ENCODE measurements around the gene GPC5.
A peak's percentile ranks its signal among the peaks of the same experiment; 100 is the strongest.

The GPC5 gene

DNA sequence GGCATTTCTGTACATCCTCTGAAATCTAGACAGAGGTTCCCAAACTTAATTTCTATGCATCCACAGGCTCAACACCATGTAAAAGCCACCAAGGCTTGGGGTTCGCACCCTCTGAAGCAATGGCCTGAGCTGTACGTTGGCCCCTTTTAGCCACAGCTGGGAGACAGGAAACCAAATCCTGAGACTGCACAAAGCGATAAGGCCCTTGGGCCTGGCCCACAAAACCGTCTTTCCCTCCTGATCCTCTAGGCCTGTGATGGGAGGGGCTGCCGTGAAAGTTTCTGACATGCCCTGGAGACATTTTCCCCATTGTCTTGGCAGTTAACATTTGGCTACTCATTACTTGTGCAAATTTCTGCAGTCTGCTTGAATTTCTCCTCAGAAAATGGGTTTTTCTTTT lies 766.4 kb downstream of the GPC5 start:
- no peak for DNase-seq (ENCODE audit: low spot score)

GRCh38 chr13:92172191-92172590 lies 773.8 kb downstream of the GPC5 start:
- DNase-seq (ENCODE audit: low spot score) = no peak

DNA sequence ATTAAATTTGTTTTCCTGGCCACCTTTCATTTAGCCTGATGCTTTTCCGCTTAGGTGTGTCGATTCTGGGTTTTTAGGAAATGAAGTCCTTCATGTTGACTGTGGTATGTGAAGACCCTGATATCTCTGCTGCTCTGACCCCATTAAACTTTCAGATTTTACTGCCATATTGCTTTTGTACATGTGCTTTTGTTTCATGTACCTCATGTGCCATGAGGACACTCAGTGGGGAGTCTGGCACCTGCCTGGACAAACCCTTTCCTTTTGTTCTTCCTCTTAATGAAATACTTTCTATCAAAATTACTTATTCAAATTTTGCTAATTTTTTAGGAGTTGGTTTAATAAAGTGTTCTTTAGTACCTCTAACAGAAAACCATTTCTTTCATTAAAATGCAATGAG lies 774.8 kb downstream of the GPC5 start:
- no peak for DNase-seq (ENCODE audit: low spot score)

GRCh38 chr13:92175330-92175729 lies 776.9 kb downstream of the GPC5 start:
- DNase-seq (ENCODE audit: low spot score) = peak; percentile 33

DNA sequence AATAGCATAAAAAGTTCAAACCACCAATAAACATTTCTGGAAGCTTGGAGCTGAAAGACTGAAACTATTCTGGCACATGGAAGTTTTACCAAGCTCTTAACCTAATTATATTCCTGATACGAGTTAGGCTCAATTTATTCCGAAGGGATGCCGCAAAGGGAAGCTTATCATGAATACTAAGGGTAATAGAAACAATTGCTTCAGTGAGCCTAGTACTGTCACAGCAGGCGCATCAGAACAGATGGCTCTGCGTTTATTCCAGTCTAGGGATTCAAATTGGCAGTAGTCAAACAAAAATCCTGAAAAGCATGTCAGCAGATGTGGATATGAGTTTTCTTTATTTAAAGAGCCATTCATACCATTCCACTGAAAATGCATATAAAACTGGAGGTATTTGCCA lies 779.5 kb downstream of the GPC5 start:
- DNase-seq (ENCODE audit: low spot score) = no peak

DNA sequence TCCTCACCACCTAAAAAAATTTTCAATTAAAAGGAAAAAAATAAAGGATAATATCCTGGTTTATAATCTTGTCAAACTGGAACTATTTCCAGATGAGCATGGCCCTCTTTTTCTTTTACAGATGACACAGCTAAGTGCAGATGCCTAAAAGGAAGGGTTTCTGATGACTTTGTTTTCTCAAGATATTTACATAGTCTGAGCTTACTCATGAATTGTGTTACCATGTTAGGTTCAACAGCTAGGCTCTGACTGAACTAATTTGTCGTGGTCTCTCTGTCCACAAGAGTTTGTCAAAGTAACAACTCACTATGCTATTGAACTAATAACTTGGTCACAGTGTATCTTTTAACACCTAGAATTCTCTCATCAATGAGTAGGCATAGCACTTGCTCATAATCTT lies 780.8 kb downstream of the GPC5 start:
- DNase-seq (ENCODE audit: low spot score) = no peak

GRCh38 chr13:92187378-92187989 lies 789.1 kb downstream of the GPC5 start:
- DNase-seq (ENCODE audit: low spot score) = peak; percentile 46

DNA sequence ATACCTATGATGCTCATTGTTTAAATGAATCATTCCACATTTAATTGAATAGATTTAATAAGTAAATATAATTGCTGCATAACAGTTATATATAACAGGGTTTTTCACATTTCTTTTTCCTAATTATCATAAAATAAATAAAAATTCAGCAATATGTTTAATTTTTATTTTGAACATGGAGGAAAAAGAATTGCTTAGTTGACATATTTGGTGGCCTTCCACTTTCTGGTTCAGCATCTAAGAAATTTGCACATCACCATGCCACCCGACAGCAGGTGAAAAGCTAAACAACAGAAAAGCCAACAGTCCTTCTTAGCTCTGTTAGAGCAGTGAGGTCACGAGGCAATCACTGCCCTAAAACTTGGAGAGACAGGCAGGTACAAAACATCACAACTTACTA lies 790.2 kb downstream of the GPC5 start:
- DNase-seq (ENCODE audit: low spot score) = no peak

- DNase-seq (ENCODE audit: low spot score) = no peak
Measured at GRCh38 chr13:92196591-92197256, 798.3 kb downstream of the GPC5 start.

DNA sequence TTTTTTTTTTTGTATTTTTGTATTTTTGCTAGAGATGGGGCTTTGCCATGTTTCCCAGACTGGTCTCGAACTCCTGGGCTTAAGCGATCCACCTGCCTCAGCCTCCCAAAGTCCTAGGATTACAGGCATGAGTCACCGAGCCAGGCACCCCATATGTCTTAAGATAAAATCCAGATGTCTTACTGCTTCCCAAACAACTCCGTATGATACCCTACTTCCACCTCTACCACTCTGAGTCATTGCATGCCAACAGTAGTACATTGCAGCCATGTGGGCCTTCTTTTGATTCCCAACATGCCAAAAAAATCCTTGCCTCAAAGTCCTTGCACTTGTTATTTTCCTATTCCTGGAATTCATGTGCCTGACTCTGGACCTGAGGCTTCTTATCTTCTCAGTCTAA lies 799.2 kb downstream of the GPC5 start:
- DNase-seq (ENCODE audit: low spot score) = no peak

DNA sequence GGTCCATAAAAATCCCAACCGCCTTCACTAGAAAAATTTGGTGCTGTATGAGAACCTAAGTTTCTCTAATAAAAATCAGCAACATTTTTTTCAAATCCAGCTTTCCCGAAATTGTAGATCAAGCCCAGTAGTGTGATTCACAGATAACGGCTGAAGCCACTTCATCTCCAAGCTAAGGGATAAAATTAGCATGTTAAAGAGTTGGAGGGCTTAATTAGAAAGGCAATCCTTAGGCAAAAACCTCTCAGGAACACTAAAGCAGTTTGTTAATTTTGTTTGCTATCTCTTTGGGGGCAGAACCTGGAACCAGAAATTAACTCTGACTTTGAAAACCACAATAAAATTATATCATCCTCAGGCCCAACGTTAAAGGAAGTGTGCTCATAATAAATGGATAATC lies 820.2 kb downstream of the GPC5 start:
- no peak for DNase-seq (ENCODE audit: low spot score)

DNA sequence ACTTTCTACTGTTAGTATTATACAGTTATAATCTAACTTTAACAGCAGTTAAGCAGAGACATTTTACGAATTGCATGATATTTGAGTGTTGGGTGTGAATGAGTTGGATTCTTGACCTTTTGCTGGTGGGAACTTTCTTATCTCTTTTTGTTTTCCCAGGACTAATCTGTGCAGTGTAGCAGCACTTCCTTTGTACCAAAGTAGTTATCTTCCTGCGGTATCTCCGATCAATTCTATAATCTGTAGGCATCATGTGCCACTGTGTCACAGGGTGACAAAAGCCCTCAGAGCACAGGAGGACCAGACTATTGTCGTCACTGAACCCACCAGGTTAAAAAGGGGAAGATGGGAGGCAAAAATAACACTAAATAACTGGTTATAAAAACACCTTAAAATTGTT lies 823.5 kb downstream of the GPC5 start:
- no peak for DNase-seq (ENCODE audit: low spot score)

DNA sequence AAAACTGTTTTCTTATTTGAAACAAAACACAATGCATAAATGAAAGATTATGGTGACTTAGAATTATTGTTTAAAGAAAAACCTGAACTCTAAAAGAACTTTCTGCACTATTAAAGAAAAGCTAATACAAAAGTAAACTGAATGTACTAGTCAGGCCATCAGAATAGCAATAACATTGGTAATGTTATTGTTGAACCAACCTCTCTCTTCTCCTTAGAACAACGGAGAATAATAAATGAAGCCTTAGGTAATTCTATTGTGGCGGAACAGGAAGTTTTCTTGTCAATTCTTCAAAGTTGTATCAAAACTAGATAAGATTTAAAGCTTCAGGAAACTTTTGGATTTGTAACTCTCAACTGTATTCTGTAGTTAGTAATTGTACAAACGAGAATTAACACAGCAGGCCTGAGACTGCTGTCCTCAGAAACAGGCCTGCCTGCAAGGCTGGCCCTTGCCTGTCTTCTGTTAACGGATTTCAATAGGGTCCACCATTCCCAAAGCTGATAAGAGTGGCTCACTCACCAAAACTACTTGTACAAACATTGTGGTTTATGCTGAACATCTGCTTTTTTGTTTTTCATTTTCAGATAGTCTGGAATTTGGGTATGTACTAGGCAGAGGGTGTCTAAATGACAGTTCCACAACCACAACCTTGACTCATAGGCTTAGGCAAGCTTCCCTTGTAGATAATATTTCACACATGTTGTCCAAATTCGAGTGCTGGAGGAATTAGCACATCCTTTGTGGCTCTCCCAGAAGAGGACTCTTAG lies 825.8 kb downstream of the GPC5 start:
- peak; percentile 2 for DNase-seq (ENCODE audit: low spot score)

- DNase-seq (ENCODE audit: low spot score) = no peak
Measured at GRCh38 chr13:92224825-92225224, 826.4 kb downstream of the GPC5 start.

GRCh38 chr13:92225861-92226260 lies 827.4 kb downstream of the GPC5 start:
- DNase-seq (ENCODE audit: low spot score) = no peak

DNA sequence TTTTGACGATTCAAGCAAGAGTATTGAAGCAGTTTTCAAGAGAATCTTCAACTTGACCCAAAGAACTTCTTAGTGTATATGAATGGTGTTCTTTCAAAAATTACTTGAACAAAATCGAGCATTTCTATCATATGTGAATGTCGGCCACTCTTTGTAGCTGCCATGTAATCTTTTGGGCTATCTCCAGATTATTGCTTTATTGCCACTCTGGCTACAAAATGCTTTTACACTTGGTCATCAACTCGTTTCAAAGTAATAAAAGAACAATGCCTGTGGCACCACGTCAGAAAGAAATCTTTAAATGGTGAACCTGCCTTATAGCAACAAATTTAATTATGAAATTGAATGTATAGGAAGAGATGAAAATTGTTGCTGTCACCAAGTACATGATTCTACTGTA lies 834.5 kb downstream of the GPC5 start:
- no peak for DNase-seq (ENCODE audit: low spot score)

DNA sequence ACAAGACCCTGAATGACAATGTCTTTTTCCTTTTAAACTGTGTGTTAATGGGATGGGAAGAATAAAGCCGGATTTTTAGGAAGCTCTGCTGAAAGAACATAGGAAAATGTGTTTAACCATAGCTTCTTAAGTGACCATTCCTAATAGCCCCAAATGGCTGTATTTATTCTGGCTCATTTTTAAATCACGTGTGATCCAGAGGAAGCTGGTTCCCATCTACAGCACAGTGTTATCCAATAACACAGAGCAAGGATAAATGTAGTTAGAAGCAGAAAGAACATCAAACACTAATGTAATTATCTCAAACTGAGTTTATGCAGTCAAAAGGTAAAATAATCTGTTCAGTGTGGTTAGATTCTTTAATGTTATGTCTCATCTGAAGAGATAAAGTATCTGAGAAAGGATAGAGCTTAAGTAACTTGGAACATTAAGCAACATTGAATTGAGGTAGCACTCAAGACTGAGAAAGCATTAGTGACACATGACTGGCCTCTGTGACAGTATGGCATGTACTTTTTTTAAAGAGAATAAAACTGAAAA lies 853.3 kb downstream of the GPC5 start:
- DNase-seq (ENCODE audit: low spot score) = no peak

GRCh38 chr13:92255526-92255925 lies 857.1 kb downstream of the GPC5 start:
- no peak for DNase-seq (ENCODE audit: low spot score)

DNA sequence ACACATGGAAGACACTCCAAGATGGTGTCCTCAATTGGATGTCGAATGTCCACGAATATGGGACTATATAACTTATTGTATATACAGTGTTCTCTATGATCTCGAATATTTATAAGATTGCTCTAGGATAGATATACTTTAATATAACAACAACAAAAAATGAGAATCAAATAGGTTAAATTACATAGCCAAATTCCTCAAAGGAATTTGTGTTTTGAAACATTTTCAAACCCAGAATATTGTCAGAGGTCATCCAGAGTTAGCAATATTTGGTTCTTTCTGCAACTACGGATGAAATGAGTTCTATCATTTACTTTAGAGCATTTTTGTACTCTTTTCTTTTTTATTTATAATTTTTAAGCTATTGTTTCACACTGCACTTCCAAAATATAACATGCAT lies 857.8 kb downstream of the GPC5 start:
- DNase-seq (ENCODE audit: low spot score) = no peak

GRCh38 chr13:92259046-92259445 lies 860.6 kb downstream of the GPC5 start:
- DNase-seq (ENCODE audit: low spot score) = no peak

DNA sequence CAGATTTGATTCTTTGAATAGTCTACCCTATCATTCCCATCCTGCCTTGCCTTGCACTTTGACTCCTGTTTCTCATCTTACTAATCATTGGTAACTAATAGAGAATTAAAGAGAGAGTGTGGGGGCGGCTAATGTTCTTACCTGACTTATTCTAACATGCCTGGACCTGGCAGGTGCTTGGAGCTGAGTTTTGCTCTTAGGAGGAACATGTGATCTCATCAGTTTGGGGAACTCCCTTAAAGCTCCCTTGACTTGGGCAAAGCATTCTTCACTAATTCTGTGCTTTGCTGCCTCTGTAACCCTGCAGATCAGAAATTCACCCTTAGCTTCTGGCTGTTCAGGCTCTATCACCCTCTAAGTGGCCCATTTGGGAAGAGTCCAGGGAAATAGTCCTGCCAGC lies 861.1 kb downstream of the GPC5 start:
- no peak for DNase-seq (ENCODE audit: low spot score)

- no peak for DNase-seq (ENCODE audit: low spot score)
Measured at GRCh38 chr13:92260363-92260762, 861.9 kb downstream of the GPC5 start.

DNA sequence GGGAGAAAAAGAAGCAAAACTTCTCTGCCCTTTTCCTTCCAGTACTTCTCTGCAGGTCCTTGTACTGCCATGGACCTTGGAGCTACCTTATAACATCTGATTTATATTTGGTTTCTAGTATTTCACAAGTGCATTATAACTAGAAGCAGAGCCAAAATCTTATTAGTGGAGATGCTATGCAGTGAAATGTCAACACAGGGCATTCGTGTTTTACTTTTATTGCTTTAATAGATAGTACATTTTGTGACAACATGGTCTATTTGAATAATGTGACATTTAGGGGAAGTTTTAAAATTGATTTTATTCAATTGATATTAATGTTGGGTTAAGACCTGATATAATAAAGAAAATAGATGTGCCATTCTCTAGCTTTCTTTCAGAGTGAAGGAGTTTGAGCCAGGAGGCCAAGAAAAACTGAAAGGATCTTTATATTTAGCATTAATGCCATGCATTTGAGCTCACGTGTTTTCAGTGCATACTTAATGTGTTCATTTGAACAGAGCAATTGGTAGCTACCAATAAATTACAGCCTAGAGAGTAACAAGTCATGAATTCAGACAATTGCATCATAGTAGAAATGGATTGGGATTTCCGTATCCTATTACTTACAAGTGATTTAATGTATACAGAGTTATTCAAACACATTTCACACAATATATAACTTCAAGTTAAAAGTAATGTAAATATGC lies 863.8 kb downstream of the GPC5 start:
- DNase-seq (ENCODE audit: low spot score) = no peak

Data from kidney tubule cell (primary cell).